Activated naive CD4-positive, alpha-beta T cell treated with anti-CD3 and anti-CD28 coated beads, Interleukin-2, amount 50 U/mL, for 16 hours (primary cell): ENCODE data around the gene SRMS.
A peak's percentile ranks its signal among the peaks of the same experiment; 100 is the strongest.

Experiments used
- DNase-seq: peaks from one replicate; pipeline ENCODE4 v3.0.0-alpha.2; 2020

The SRMS gene

GRCh38 chr20:63498960-63499337 is 48.6 kb downstream of the SRMS start, which contains the start of gene EEF1A2:
EEF1A2 (minus strand) TSS chr20:63499083; CDS start chr20:63497763, 1,320 bp downstream.
- DNase-seq = peak; percentile 63

- no peak for DNase-seq
Measured at GRCh38 chr20:63497946-63498935, 49.3 kb downstream of the SRMS start.

- DNase-seq = no peak
Measured at GRCh38 chr20:63497138-63497945, 50.2 kb downstream of the SRMS start.

- no peak for DNase-seq
Measured at GRCh38 chr20:63496596-63497120, 50.9 kb downstream of the SRMS start.

- DNase-seq = peak; percentile 78
Measured at GRCh38 chr20:63495741-63496595, 51.6 kb downstream of the SRMS start.

GRCh38 chr20:63495167-63495720 is 52.3 kb downstream of the SRMS start:
- DNase-seq = no peak

- DNase-seq = no peak
Measured at GRCh38 chr20:63494420-63495166, 53.0 kb downstream of the SRMS start.

- no peak for DNase-seq
Measured at GRCh38 chr20:63494084-63494419, 53.5 kb downstream of the SRMS start.

GRCh38 chr20:63493563-63494020 is 54.0 kb downstream of the SRMS start:
- no peak for DNase-seq

- no peak for DNase-seq
Measured at GRCh38 chr20:63492982-63493381, 54.6 kb downstream of the SRMS start.

GRCh38 chr20:63492518-63492917 is 55.0 kb downstream of the SRMS start:
- no peak for DNase-seq

GRCh38 chr20:63491635-63492230 is 55.8 kb downstream of the SRMS start:
- DNase-seq = no peak

- no peak for DNase-seq
Measured at GRCh38 chr20:63491078-63491477, 56.5 kb downstream of the SRMS start.
